PC-3 (cell line): ENCODE results near the gene CSN1S1.

Experiments used
- CTCF ChIP-seq: fragments of 300-600 bp; sonication (generic); conservative IDR thresholded peaks from 2 replicates; pipeline ENCODE4 v1.5.1; 2017; ENCODE audit warnings: antibody characterized with exemption, low read depth, mild to moderate bottlenecking, low read length
- EZH2 ChIP-seq: fragments of 300-600 bp; sonication (generic); IDR thresholded peaks from one replicate; pipeline ENCODE4 v1.6.1; 2017; ENCODE audit warnings: antibody characterized with exemption, mild to moderate bottlenecking, low read length; ENCODE audit not compliant: unreplicated experiment

GRCh38 chr4:69977582-69977981 is 46.7 kb downstream of the CSN1S1 start:
- TF ChIP-seq CTCF (no peak), EZH2 (no peak)
